Neutrophil (primary cell): ENCODE results near the gene DACH1.
"Not testable (repeated sequence)": the region's sequence is repeated elsewhere in the genome, so short reads cannot be mapped to it uniquely, and the experiment has no call there.

Experiments used
- H3K27ac ChIP-seq: fragments of 200-600 bp; sonication (generic); 2 replicates; pipeline ENCODE4 v1.5.1; 2016; ENCODE audit warnings: mild to moderate bottlenecking, moderate library complexity
- H3K27me3 ChIP-seq: fragments of 200-600 bp; sonication (generic); 2 replicates; pipeline ENCODE4 v1.6.0; 2016; ENCODE audit warnings: mild to moderate bottlenecking
- H3K36me3 ChIP-seq: fragments of 200-600 bp; sonication (generic); 2 replicates; pipeline ENCODE4 v1.5.1; 2017
- H3K4me1 ChIP-seq, 2 experiments: fragments of 200-600 bp in 1 of 2; sonication (generic) in 1 of 2; 1 replicate in 1 of 2; 2 replicates in 1 of 2; pipeline versions ENCODE4 v1.5.1 to v1.6.1; 2013 to 2016; ENCODE audit warnings: low read depth in 1 of 2, low read length in 1 of 2, mild to moderate bottlenecking in 1 of 2, moderate library complexity in 1 of 2; ENCODE audit not compliant: control insufficient read depth in 1 of 2, insufficient read depth in 1 of 2
- H3K4me3 ChIP-seq, 2 experiments: fragments of 200-600 bp in 1 of 2; sonication (generic) in 1 of 2; 1 replicate in 1 of 2; 2 replicates in 1 of 2; pipeline ENCODE4 v1.5.1; 2013 to 2016; ENCODE audit warnings: low read depth in 1 of 2, low read length in 1 of 2, mild to moderate bottlenecking in 1 of 2, moderate library complexity in 1 of 2
- H3K9me3 ChIP-seq: fragments of 200-600 bp; sonication (generic); 2 replicates; pipeline ENCODE4 v1.5.1; 2016
- CTCF ChIP-seq: fragments of 200-600 bp; sonication (generic); IDR thresholded peaks from 2 replicates; pipeline ENCODE4 v1.5.1; 2016; ENCODE audit warnings: antibody characterized with exemption

DACH1 gene

GRCh38 chr13:71867131-71867814 lies at the start of gene DACH1:
Gene DACH1, minus strand, starts transcription at chr13:71867204.
- Histone ChIP-seq H3K4me1 (peaks cover 27 to 29% of the 10 kb centered on the region in 2 experiments), H3K27ac (peak within 1 kb of the TSS; percentile 78), H3K9me3 (no peaks in the 10 kb centered on the region), H3K36me3 (no peaks in the 10 kb centered on the region), H3K4me3 (peak within 1 kb of the TSS; percentile 81 to 87), H3K27me3 (peaks cover 8% of the 10 kb centered on the region)
- no peak for TF ChIP-seq CTCF

GRCh38 chr13:71913717-71914116 lies 46.7 kb upstream of the DACH1 start:
- no peaks in the 10 kb centered on the region for H3K36me3 ChIP-seq
- H3K9me3 ChIP-seq: no peaks in the 10 kb centered on the region
- no peak overlapping the region for H3K4me3 ChIP-seq
- H3K27ac ChIP-seq: no peak overlapping the region
- no peak for TF ChIP-seq CTCF
- H3K27me3 ChIP-seq: no peaks in the 10 kb centered on the region
- H3K4me1 ChIP-seq: no peaks in the 10 kb centered on the region

- no peak overlapping the region for H3K4me3 ChIP-seq
- no peak overlapping the region for H3K27ac ChIP-seq
- no peaks in the 10 kb centered on the region for H3K4me1 ChIP-seq
- TF ChIP-seq CTCF: no peak
- no peaks in the 10 kb centered on the region for H3K27me3 ChIP-seq
- H3K36me3 ChIP-seq: no peaks in the 10 kb centered on the region
- H3K9me3 ChIP-seq: no peaks in the 10 kb centered on the region
These were observed 45.5 kb upstream of the DACH1 start for GRCh38 chr13:71912524-71912923.

DNA sequence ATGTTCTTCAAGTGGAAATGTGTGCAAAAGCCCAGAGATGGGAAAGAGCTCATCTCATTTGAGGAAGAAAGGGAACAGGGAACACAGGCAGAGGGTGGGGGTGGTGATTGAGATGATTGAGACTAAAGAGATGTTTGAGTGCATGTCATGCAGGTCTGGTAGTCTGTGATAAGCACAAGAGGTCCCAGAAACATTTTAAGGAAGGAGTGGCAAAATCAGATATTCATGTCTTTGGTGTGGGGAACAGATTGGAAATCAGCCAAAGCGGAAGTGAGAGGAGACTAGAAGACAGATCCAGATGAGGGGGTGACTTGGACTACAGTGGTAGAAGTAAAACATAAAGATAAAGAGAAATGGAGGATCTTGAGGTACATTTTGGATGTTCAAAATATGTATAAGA lies 39.4 kb upstream of the DACH1 start:
- TF ChIP-seq CTCF: no peak

DNA sequence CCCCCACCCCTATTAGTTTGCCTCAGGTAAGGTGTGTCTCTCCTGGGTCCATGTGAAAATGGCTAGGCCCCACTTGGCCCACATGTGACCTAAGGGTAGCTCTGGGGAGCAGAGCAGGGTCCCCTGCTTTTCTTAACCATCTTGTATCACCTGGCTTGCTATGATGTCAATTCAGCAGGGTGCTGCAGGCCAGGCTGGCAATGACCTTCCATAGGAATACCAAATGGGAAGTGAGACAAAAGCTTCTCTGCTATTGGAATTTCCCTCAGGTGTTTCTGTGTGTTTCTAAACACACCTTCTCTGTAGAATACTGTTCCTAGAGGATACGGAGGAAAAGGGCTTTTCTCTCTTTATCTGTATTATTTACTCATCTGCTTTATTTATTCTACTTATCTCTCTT lies 35.7 kb upstream of the DACH1 start:
- Histone ChIP-seq H3K9me3 (no peaks in the 10 kb centered on the region), H3K27ac (no peak overlapping the region), H3K36me3 (no peaks in the 10 kb centered on the region), H3K4me1 (no peaks in the 10 kb centered on the region), H3K27me3 (no peaks in the 10 kb centered on the region), H3K4me3 (no peak overlapping the region)
- no peak for TF ChIP-seq CTCF

More for the DNA sequence above, 39.4 kb upstream of the DACH1 start:
- Histone ChIP-seq H3K4me1 (no peaks in the 10 kb centered on the region), H3K9me3 (no peaks in the 10 kb centered on the region), H3K27ac (no peak overlapping the region), H3K4me3 (no peak overlapping the region), H3K36me3 (no peaks in the 10 kb centered on the region), H3K27me3 (no peaks in the 10 kb centered on the region)

GRCh38 chr13:71893506-71893905 lies 26.5 kb upstream of the DACH1 start:
- not testable (repeated sequence) for H3K27ac ChIP-seq

More at GRCh38 chr13:71893506-71893905, 26.5 kb upstream of the DACH1 start:
- H3K9me3 ChIP-seq, H3K36me3 ChIP-seq, H3K27me3 ChIP-seq, H3K4me3 ChIP-seq, H3K4me1 ChIP-seq: not testable (repeated sequence)
